Kidney (tissue), 14 donors: ENCODE results near the gene ZGPAT. TPM values are rescaled to one million over a fixed set of nuclear protein-coding genes. Genes with fewer than 3 reads are reported as not detected.

Source experiments
- DNase-seq, 5 donors: peaks; one replicate each; pipeline ENCODE4 v3.0.0-alpha.2; 2013 to 2020
- FAIRE-seq: peaks from 2 replicates; lab custom pipeline; 2012; peaks lifted over from hg19 to GRCh38; lab: Jason Lieb, UNC
- H3K27ac ChIP-seq, 2 donors: one replicate each; pipeline ENCODE4 v1.7.0; 2013; ENCODE audit warnings: low read depth in 2 of 2, low read length in 2 of 2, inconsistent platforms in 1 of 2
- H3K27me3 ChIP-seq: one replicate; pipeline ENCODE4 v1.7.1; 2013; ENCODE audit warnings: low read length, inconsistent platforms; ENCODE audit not compliant: control insufficient read depth, insufficient read depth
- H3K36me3 ChIP-seq, 3 donors: one replicate each; pipeline versions ENCODE4 v1.7.0 to v1.7.1; 2013; ENCODE audit warnings: low read length in 3 of 3, control low read depth in 1 of 3, inconsistent platforms in 1 of 3; ENCODE audit not compliant: insufficient read depth in 3 of 3, control insufficient read depth in 2 of 3
- H3K4me1 ChIP-seq, 3 donors: one replicate each; pipeline versions ENCODE4 v1.7.0 to v1.7.1; 2013; ENCODE audit warnings: low read length in 3 of 3, inconsistent platforms in 1 of 3, low read depth in 1 of 3; ENCODE audit not compliant: control insufficient read depth in 2 of 3, insufficient read depth in 2 of 3
- H3K4me3 ChIP-seq, 3 donors: one replicate each; pipeline versions ENCODE4 v1.7.0 to v1.8.1; 2013; ENCODE audit warnings: low read length in 3 of 3, control low read depth in 1 of 3, inconsistent platforms in 1 of 3
- H3K9ac ChIP-seq, 3 donors: one replicate each; pipeline versions ENCODE4 v1.7.0 to v1.7.1; 2013; ENCODE audit warnings: low read length in 3 of 3, control low read depth in 1 of 3, inconsistent platforms in 1 of 3
- H3K9me3 ChIP-seq, 3 donors: one replicate each; pipeline versions ENCODE4 v1.7.0 to v1.7.1; 2013; ENCODE audit warnings: low read length in 3 of 3, control low read depth in 1 of 3, inconsistent platforms in 1 of 3; ENCODE audit not compliant: control insufficient read depth in 2 of 3, insufficient read depth in 1 of 3
- intact Hi-C: fragments of 100-400 bp; cut with DNase I; formaldehyde crosslinking; loops from one replicate; pipeline ENCODE4 v1.11.1; 2022
- polyA plus RNA-seq: library from polyadenylated mRNA; stranded (reverse); fragments of 350-450 nt; fragmentation: Illumina TruSeq; extraction: RNeasy Lipid Tissue Mini Kit (QIAGEN cat#74804); gene quantifications from one replicate; pipeline ENCODE4 v1.2.3, GENCODE V29; 2014; ENCODE audit warnings: low read depth, low replicate concordance; ENCODE audit not compliant: insufficient read depth
- total RNA-seq: library from RNA; stranded (reverse); fragmentation: NEBNext Ultra II Directional; extraction: Animal tissue kit (Norgen Biotek cat#: 25700); gene quantifications from one replicate; pipeline ENCODE4 v1.2.1, GENCODE V29; 2021
- TF ChIP-seq, protein P1 (sequence below): IDR thresholded peaks from 3 replicates; pipeline ENCODE4 v1.5.1; 2012; ENCODE audit warnings: mild to moderate bottlenecking, moderate library complexity, borderline replicate concordance; ENCODE audit not compliant: insufficient read depth; ENCODE audit errors: extremely low read depth
- donor health status: control.
- donor health status: control.
- donor health status: control.
- donor health status: control.
- donor health status: control.
- donor health status: DM: yes; HTN: yes; CAD: no.
- donor health status: Normal renal cell carcinoma (clear cell type).

ZGPAT gene
- total and polyA plus RNA-seq, 2 donors from 2014 or later, result 30.5 to 39.6 TPM

DNA sequence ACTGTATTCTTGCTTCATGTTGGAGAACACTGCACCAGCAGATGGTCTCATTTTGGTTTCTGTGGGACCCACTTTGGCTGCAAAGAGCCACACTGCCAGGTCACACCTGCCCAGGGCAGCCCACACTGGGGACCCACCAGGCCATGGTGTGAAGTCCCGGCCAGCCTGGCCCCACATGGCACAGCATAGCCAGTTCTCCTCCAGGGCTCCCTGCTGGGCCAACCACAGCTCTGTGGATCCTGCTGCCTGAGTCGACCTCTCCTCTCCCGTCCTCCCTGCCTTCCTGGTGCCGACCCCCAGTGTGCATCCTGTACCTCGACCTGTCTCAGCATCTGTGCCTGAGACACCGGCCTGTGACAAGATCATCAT lies 3.1 kb upstream of the ZGPAT start:
- H3K27ac ChIP-seq, result no peak overlapping the region
- peaks cover 2 to 28% (median 11%) of the 10 kb centered on the region in 3 donors for H3K36me3 ChIP-seq
- no peaks in the 10 kb centered on the region for H3K9me3 ChIP-seq
- intact Hi-C loops, result no loop called here
- DNase-seq (peak in 1 of 5 donors; percentile 37), FAIRE-seq (no peak)
- H3K27me3 ChIP-seq, result no peaks in the 10 kb centered on the region
- no peak overlapping the region for H3K4me3 ChIP-seq
- peaks cover 0 to 17% (median 6%) of the 10 kb centered on the region in 3 donors for H3K4me1 ChIP-seq
- TF ChIP-seq, protein P1, sequence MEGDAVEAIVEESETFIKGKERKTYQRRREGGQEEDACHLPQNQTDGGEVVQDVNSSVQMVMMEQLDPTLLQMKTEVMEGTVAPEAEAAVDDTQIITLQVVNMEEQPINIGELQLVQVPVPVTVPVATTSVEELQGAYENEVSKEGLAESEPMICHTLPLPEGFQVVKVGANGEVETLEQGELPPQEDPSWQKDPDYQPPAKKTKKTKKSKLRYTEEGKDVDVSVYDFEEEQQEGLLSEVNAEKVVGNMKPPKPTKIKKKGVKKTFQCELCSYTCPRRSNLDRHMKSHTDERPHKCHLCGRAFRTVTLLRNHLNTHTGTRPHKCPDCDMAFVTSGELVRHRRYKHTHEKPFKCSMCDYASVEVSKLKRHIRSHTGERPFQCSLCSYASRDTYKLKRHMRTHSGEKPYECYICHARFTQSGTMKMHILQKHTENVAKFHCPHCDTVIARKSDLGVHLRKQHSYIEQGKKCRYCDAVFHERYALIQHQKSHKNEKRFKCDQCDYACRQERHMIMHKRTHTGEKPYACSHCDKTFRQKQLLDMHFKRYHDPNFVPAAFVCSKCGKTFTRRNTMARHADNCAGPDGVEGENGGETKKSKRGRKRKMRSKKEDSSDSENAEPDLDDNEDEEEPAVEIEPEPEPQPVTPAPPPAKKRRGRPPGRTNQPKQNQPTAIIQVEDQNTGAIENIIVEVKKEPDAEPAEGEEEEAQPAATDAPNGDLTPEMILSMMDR, result no peak
- H3K9ac ChIP-seq, result no peak overlapping the region

DNA sequence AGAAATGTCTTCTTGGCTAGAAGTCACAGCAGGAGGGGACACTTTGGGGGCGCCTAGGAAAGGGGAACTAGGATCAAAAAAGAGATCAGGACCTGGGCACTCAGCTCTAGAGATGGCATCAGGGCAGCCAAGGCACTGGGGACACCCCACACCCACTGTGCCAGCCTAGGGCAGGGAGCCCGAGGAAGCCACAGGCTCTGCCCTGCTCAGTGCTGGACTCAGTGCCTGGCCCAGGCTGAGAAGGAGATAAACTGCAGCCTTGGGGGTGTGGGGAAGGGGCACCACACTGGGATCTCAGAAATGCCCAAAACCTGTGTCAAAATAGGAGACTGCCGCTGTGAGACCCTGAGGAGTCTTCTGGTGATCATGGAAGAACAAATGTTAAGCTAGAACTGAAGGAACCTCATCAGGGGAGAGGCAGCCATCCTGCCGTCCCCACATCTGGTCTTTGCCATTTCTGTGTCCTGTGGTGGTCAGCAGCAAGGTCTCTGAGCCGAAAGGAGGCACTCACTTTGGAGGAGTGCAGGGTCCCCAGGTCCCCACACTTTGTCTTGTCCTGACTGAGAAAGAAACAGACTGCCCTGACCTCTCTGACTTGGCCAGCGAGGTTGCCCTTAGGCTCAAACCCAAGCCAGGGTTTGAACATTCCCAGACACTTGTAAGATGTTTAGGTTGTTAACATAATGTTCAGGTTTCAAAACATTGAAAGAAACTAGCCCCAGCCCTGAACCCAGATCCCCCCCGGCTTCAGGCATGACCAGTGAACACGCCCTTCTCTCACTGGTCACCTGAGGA lies 2.4 kb upstream of the ZGPAT start:
- H3K36me3 ChIP-seq, result peaks cover 2 to 29% (median 11%) of the 10 kb centered on the region in 3 donors
- DNase-seq, result no peak
- H3K9me3 ChIP-seq, result no peaks in the 10 kb centered on the region
- H3K27ac ChIP-seq, result no peak overlapping the region
- H3K4me1 ChIP-seq, result peaks cover 0 to 17% (median 6%) of the 10 kb centered on the region in 3 donors
- intact Hi-C loops, result no loop called here
- FAIRE-seq, result no peak
- H3K27me3 ChIP-seq, result no peaks in the 10 kb centered on the region
- no peak overlapping the region for H3K4me3 ChIP-seq
- H3K9ac ChIP-seq, result no peak overlapping the region
- TF ChIP-seq, protein P1, result no peak

DNA sequence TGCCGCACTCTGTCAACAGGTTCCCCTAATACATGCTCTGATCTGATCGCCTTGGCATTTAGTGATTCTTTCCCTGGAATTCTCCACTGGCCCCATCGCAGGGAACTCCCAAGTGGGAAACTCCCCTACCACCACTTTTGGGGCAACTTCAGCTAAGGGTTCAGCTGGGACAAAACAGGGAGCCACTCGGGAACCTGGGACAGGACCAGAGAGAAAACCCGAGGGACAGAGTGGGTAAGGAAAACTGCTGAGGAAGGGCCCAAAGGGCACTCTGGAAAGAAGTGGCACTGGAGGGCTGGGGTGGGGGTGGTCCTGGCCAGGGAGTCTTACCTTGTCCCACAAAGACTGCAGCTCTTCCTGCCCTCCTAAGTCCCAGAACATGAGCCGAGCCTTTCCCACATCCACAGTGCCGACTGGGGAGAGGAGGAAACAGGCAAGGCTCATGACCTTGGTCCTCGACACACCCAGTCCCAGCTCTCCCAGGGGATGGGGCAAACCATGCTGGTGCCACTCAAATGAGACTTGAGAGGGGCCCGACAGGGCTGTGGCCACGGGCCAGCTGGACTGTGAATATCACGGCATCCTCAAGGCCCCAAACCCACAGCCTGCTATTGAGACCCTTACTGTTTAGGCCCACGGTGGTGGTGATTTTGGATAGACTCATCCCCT lies 1.7 kb upstream of the ZGPAT start:
- FAIRE-seq, result no peak
- peak overlapping the region in 1 of 2 donors; percentile 71 for H3K27ac ChIP-seq
- intact Hi-C loops, result no loop called here
- peak overlapping the region in 1 of 3 donors; percentile 84 for H3K9ac ChIP-seq
- TF ChIP-seq, protein P1, result no peak
- peak overlapping the region in 1 of 3 donors; percentile 76 for H3K4me3 ChIP-seq
- no peaks in the 10 kb centered on the region for H3K27me3 ChIP-seq
- H3K36me3 ChIP-seq, result peaks cover 2 to 36% (median 12%) of the 10 kb centered on the region in 3 donors
- peaks cover 0 to 17% (median 6%) of the 10 kb centered on the region in 3 donors for H3K4me1 ChIP-seq
- peak in 1 of 5 donors; percentile 36 for DNase-seq
- H3K9me3 ChIP-seq, result no peaks in the 10 kb centered on the region
